Inflammatory macrophage treated with lipopolysaccharide for 1 hour (primary cell): ENCODE data around the gene PRIM2.
"Not testable (repeated sequence)": the region's sequence is repeated elsewhere in the genome, so short reads cannot be mapped to it uniquely, and the experiment has no call there.

Experiments used
- DNase-seq, 2 donors: peaks; one replicate each; pipeline ENCODE4 v3.0.0-alpha.2; 2020 to 2022

The PRIM2 gene

DNA sequence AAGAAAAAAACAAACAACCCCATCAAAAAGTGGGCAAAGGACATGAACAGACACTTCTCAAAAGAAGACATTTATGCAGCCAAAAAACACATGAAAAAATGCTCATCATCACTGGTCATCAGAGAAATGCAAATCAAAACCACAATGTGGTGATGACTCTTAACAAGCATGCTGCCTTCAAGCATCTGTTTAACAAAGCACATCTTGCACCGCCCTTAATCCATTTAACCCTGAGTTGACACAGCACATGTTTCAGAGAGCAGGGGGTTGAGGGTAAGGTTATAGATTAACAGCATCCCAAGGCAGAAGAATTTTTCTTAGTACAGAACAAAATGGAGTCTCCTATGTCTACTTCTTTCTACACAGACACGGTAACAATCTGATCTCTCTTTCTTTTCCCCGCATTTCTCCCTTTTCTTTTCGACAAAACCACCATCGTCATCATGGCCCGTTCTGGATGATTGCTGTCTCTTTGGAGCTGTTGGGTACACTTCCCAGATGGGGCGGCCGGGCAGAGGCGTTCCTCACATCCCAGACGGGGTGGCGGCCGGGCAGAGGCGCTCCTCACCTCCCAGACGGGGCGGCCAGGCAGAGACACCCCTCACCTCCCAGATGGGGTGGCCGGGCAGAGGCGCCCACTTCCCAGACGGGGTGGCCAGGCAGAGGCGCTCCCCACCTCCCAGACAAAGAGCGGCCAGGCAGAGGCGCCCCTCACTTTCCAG, 7.2 kb upstream of the PRIM2 start:
- not testable (repeated sequence) for DNase-seq

DNA sequence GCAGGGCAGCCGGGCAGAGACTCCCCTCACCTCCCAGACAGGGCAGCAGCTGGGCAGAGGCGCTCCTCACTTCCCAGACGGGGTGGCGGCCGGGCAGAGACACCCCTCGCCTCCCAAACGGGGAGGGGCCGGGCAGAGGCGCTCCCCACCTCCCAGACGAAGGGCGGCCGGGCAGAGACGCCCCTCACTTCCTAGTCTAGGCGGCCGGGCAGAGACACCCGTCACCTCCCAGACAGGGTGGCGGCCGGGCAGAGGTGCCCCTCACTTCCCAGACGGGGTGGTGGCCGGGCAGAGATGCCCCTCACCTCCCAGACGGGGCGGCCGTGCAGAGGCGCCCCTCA, 6.6 kb upstream of the PRIM2 start:
- no peak for DNase-seq

DNA sequence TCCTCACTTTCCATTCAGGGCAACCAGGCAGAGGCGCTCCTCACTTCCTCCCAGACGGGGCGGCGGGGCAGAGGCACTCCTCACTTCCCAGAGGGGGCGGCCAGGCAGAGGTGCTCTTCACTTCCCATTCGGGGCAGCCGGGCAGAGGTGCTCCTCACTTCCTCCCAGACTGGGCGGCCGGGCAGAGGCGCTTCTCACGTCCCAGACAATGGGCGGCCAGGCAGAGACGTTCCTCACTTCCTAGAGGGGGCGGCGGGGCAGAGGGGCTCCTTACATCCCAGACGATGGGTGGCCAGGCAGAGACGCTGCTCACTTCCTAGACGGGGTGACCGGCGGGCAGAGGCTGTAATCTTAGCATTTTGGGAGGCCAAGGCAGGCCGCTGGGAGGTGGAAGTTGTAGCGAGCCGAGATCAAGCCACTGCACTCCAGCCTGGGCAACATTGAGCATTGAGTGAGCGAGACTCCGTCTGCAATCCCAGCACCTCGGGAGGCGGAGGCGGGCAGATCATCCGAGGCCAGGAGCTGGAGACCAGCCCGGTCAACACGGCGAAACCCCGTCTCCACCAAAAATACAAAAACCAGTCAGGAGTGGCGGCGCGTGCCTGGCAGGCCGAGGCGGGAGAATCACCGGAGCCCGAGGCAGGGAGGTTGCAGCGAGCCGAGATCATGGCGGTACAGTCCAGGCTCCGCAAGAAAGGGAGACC, 6.0 kb upstream of the PRIM2 start:
- DNase-seq = not testable (repeated sequence)

DNA sequence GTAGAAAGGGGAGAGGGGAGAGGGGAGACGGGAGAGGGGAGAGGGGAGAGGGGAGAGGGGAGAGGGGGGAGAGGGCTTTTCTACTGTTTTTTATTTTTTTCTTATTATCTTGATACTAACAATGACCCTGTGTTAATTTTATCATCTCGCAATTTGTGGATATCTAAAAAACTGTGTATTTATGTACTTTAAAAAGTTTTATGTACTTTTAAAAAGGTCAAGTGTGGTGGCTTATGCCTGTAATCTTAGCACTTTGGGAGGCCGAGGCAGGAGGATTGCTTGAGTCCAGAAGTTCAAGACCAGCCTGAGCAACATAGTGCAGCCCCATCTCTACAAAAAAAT, 5.5 kb upstream of the PRIM2 start:
- no peak for DNase-seq

DNA sequence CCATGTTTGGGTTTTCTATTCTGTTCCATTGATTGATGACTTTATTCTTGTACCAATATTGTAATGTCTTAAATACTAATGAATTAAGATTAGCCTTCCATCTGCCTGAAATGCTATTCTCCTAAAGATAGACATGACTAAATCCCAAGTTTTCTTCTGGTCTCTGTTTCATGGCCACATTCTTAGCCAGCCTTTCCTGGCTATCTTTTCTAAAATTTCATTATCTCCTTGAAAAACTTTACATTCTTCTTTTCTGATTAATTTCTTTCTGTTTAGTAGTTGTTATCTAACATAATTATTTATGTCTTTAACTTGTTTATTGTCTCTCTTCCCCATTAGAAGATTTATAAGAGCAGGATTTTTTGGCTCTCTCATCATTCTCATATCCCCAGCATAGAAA, 4.4 kb upstream of the PRIM2 start:
- no peak for DNase-seq

DNA sequence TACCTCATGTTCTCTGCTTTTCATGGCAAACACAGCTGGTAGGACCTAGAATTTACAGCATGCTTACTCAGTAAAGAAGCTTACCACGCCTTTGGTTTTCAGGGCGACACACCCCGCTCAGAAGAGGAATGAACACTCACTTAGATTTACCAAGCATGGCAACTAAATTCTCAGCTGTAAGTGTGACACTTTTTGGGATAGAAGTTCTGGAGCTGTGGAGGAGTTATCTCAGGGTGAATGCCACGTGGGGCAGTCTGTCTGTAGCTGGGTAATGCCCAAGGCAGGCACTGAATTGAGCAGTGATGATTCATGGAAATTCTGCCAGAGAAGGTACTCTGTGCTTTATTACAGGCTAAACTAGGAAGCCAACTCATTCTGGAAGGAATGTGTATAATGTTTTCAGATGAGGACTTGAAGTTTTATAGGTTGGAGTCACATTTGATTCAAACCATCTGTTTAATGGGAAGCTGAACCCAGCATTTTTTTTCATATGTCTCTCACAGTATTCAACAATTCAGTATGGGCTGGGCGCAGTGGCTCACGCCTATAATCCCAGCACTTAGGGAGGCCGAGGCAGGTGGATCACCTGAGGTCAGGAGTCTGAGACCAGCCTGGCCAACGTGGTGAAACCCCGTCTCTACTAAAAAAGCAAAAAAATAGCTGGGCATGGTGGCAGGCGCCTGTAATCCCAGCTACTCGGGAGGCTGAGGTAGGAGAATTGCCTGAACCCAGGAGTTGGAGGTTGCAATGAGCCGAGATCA, 3.5 kb upstream of the PRIM2 start:
- DNase-seq = no peak

DNA sequence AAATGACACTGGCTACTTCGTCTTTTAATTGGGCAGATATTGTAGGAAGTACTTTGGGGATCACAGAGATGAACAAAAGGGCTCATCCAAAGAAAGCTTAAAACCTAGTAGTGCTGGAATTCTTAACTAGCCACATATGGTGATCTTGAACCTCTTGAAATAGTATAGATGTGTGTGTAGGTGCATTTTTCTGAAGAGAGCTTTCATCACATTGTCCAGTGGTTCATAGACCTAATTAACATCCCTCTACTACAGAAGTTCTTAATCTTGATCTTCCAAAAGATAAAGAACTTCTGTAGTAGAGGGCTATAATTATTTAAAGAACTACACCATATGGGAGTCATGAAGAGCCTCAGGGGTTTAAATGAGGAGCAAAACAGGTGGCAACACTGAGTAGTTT, 2.3 kb upstream of the PRIM2 start:
- no peak for DNase-seq

DNA sequence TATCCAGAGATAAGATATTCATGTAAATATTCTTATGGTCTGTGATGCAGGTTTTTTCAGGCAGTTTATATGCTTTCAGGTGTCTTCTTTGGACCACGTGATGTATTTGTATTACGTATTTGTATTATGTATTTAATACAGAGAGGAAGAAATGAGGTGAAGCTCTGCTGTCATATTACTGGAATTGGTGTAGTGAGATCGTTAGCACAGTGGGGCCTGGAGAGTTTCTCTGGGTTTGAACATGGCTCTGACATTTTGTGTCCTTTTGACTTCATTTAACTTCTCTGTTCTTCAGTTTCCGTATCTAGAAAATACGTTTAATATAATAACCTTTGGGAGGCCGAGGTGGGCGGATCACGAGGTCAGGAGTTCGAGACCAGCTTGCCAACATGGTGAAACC, 1.6 kb upstream of the PRIM2 start:
- DNase-seq = no peak

DNA sequence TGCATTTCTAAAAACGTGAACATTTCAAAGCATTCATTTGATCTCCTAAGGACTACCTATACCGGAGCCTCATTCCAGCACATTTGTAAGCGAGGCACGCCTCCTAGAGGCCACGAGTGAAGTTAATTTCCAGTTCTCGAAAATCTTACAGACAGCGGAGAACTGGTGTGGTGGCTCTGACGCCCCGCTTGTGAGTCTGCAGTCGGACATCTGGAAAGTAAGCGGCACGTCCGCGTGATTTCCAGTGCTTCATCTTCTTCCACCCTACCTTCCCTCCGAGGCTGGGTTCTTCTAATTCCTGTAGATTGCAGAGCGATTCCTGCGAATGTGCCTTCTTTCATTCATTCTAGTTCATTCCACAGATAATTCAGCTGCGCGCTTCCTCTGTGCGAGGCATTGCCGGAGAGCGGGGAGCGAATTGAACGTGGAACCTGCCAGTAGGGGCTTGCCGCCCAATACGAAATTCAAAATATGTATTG, 810 bp upstream of the PRIM2 start:
- DNase-seq = peak; percentile 79 to 90

DNA sequence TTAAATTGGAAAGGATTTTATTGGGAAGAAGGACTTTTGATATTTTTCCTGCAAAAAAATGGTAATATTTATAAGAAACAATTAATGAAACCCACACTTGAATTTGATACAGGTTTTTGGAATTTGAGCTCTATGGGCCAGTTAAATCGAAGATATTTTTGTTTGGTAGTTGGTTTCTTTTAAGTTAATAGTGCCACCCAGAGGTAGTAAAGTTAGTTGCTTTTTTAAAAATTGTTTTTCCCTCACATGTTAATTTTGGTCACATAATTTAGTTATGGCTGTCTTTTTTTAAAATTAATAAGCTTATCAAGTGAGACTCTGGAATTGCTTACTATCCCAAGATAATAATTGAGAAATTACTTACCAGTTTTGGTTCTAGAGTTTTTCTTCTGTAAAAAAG, 7.1 kb downstream of the PRIM2 start:
- peak; percentile 10 to 32 for DNase-seq

DNA sequence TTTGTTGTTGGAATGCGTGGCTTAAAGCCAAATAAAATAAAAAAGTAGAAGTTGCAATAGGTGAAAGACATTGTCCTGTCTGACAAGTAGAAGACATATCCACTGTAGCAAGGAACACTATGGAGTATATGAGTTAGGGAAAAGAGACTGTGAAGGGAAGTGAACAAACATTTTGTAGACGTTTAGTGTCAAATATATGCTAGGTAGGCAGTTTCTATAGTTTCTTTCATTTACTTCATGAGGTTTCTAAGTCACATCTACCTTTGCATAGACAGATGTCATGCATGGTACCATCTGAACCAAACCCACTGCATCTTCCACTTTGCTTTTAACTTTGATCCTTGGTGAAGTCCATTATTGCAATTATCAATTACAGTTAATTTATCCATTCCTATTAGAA, 9.9 kb downstream of the PRIM2 start:
- DNase-seq = no peak

DNA sequence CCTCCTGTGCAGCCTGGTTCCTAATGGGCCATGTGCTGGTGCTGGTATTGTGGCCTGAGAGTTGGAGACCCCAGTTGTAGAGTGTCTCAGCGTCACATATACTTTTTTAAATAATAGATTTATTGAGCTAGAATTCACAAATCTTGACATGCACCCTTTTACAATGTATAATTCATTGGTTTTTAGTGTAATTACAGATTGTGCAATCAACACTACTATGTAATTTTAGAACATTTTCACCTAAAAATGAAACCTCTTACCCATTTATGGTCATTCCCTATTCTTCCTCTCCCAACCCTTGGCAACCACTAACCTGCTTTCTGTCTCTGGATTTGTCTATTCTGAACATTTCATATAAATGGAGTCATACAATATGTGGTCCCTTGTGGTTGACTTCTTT, 10.6 kb downstream of the PRIM2 start:
- no peak for DNase-seq

DNA sequence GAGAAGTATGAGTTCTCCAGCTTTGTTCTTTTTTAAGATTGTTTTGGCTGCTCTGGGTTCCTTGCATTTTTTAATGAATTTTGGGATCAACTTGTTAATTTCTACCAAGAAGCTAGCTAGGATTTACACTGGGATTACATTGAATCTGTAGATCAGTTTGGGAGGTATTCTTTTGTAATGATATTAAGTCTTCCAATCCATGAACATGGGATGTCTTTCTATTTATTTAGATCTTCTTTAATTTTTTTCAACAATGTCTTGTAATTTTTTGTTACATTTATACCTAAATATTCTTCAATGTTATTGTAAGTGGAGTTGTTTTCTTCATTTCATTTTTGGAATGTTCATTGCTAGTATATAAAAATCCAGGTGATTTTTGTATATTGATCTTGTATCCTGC, 12.5 kb downstream of the PRIM2 start:
- no peak for DNase-seq

DNA sequence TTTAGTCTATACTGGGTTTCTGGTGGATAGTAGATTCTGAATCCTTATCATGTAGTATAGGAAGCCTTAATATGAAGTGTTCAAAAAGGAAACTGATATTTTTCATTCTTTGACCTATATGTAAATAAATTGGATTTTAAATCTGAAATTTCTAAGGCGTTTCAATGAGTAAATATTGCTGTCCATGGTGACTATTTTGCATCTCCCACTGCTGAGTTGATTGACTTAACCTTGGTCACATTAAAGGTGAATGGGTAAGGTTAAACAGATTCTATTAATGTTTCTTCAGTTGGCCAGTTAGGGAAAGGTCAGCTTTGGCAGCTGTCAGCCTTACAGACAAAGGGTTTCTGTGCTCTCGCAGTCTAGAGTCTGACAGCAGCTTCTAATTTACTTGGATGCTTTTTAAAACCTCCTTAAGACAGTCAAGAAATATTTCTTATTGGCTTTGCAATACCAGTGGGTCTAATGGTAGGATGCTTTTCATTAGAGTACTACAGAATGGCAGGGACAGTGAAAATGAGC, 24.8 kb downstream of the PRIM2 start:
- no peak for DNase-seq

DNA sequence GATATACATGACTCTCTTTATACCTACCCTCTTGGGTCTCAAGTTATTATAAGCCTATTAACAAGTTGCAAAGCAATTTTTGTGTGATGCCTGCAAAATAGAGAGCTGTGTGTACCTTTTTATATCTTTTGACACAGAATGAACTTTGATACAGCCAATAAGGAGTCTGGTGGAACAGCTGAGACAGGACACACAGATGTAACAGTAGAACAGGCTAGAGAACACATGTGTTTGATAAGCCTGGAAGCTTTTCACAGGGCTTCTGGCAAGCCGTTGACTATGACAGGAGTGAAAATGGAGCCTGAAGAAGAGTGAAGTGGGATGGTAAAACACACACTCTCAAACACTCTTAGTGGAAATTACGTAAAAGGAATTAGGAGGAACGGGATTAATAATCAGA, 25.9 kb downstream of the PRIM2 start:
- not testable (repeated sequence) for DNase-seq

DNA sequence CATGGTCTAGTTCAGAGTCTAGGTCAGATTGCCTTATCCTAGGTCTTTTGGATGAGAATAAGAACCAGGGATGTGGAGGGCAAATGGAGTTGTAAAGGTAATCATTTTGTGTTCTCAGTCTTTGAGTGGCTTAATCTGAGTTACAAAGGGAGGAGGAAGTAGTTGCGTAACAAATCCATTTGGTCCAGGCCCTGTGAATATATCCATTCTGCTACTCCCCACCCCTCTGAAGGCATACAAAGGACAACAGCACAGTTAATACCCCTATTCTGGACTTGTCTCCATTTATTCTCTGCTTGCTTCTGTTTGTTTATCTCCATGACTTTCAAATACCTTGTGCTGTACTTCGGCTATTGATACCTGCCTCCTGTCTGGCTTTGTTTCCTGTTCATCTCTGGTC, 29.3 kb downstream of the PRIM2 start:
- not testable (repeated sequence) for DNase-seq

DNA sequence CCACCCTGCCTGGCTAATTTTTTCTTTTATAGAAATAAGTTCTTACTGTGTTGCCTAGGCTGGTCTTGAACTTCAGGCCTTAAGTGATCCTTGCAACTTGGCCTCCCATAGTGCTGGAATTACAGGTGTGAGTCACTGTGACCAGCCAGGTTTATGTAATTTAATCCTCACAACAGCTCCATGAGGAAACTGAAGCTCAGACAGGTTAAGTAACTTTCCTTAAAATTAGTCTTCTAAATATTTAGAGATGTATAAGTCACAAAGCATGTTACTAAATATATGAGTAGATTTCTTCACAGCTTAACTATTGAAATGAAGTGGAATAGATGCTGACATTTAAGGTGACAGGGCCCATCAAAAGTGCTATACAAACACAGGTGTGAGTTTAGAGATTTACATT, 30.2 kb downstream of the PRIM2 start:
- not testable (repeated sequence) for DNase-seq

DNA sequence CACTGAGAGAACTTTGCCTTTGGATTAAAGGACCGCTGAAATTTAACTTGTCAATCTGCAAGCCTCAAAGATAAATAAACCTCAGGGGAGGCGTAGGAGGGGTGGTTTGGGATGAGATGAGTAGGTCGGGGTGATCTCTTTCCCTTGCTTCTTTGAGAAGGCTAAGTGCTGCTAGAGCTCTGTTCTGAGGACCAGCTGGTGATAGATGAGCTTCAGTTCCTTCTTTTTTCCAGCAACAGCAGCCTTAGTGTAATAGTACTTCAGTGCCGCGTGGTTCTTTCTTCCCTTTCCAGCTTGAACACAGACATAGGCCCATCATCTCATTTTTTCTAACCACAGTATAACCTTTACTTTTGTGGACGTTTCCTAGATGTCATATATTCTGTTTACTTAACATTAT, 33.0 kb downstream of the PRIM2 start:
- not testable (repeated sequence) for DNase-seq

DNA sequence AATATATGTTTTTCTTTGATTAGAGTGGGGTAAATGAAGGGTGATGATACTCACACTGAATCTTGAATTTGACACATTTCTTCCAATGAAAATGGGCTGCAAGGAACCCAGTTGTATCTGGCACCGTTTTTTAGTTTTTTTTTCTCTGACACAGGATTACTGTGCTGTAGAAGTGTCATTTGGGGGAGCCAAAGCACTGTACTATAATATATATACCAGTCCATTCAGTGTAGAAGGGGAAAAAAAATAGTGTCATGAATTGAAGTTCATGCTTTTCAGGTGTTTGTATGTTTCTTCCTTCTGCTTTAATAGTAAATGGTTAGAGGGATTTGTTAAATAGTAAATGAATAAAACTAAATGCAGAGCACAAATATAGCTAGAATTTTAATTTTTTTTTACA, 35.2 kb downstream of the PRIM2 start:
- not testable (repeated sequence) for DNase-seq

DNA sequence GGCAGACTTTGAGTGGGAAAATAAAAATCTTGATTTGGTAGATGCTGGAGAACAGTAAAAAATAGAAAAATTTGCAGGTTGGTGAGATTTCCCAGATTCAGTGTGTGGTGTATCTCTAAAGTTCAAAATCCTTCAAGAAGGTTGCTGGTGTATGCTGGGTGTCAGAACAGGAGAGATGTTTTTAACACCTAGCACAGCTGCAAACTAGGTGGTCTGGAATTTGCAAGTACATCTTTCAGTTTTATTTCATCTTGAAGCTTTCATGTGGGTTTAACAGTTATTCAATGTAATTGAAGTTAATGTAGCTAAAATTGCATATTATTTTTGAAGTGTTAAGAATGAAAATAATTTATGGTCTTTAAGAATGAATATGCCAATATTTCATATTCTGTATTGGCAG, 40.9 kb downstream of the PRIM2 start:
- not testable (repeated sequence) for DNase-seq

DNA sequence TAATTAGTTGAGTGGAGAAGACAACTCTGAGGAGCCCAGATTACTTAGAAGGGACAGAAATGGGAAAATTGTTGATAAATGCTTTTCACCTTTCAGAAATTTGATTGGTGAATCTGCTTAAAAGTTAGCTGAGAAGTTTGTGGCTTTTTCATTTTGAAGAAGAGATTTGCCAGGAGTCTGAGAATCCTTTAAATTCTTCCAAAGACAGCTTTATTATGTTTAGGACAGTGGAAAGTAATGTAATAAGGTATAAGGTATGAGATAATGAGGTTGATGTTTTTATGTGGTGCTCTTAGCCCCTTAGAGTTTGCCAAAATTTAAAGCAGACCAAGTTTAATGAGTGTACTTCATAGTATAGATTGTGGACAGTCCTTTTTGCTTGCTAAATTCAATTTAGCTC, 42.3 kb downstream of the PRIM2 start:
- DNase-seq = not testable (repeated sequence)

DNA sequence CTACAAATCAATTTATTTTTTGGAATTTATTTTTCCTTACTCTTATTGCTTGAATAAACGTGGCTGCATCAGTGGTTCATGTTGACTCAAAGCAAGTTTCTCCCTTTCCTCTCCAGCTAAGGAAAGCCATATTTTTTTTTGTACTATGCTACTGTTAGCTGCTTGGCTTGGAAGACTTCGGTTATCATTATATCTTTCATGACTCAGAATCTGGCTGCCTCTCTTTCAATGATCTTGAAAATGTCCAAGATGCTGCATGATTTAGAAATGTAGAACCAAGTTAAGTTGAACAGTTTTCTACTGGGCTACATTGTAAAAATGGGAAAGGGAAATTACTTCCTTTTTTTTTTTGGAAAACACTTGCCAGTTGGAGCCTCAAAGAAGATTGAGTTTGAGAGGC, 44.9 kb downstream of the PRIM2 start:
- DNase-seq = not testable (repeated sequence)

DNA sequence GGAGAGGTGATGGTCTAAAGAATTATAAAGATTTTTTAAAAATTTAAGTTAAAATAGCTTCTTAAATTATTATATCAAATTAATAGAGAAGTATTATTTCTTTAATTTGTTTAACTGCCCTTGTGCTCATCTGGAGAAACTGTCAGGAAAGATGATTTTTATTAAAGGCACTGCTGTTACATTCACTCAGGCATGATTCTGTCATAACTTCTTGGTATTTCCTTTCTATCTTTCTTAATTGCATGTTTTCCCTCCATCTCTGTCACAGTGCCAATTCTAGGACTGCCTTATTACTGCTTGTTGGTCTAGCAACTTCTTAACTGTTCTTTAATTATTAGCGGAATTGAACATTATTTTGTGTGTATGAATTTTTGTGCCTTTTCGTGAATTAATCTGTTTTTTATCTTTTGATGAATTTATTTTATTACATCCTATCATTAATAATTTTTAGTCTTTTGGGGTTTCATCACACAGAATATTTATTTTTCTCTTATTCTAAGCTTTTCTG, 47.7 kb downstream of the PRIM2 start:
- not testable (repeated sequence) for DNase-seq
